Activated T-helper 2 cell treated with anti-CD3 and anti-CD28 coated beads, Interferon-gamma antibody, Interleukin-2, Interleukin-4, amounts not matched to agents 10 μg/mL and 5 μg/mL and 100 μg/mL, durations not matched to agents 14 hours and 24 hours and 36 hours (primary cell): ENCODE results near the gene NLGN4X. TPM values are rescaled to one million over a fixed set of nuclear protein-coding genes. Genes with fewer than 3 reads are reported as not detected.

Experiments
- DNase-seq: peaks from one replicate; pipeline ENCODE4 v3.0.0; 2021; ENCODE audit warnings: low spot score
- H3K27ac Mint-ChIP-seq: one replicate; pipeline ENCODE4 v1.8.0; 2021; ENCODE audit warnings: mixed read lengths
- H3K27me3 Mint-ChIP-seq: one replicate; pipeline ENCODE4 v1.8.0; 2021; ENCODE audit warnings: low read depth, mixed read lengths
- H3K36me3 Mint-ChIP-seq: one replicate; pipeline ENCODE4 v1.8.0; 2021; ENCODE audit warnings: low read depth, mixed read lengths
- H3K4me1 Mint-ChIP-seq: one replicate; pipeline ENCODE4 v1.8.0; 2021; ENCODE audit warnings: low read depth, mixed read lengths
- H3K4me3 Mint-ChIP-seq: one replicate; pipeline ENCODE4 v1.8.0; 2021; ENCODE audit warnings: low read depth, mild to moderate bottlenecking, moderate library complexity, mixed read lengths
- H3K9me3 Mint-ChIP-seq: one replicate; pipeline ENCODE4 v1.8.0; 2021; ENCODE audit warnings: mixed read lengths
- intact Hi-C: fragments of 100-400 bp; cut with micrococcal nuclease; formaldehyde crosslinking; loops from one replicate; pipeline ENCODE4 v1.15.1; 2023
- total RNA-seq: library from RNA; stranded (reverse); gene quantifications from 2 replicates; pipeline ENCODE4 v1.2.3, GENCODE V29; 2022

Gene NLGN4X
- 0.09 and 0.18 TPM in 2 replicates for total RNA-seq

- Mint-ChIP-seq H3K27me3 (peaks cover 18% of the 10 kb centered on the region), H3K36me3 (no peaks in the 10 kb centered on the region), H3K4me3 (no peak within 1 kb of the TSS), H3K4me1 (no peaks in the 10 kb centered on the region), H3K9me3 (no peaks in the 10 kb centered on the region), H3K27ac (no peak within 1 kb of the TSS)
- no peak for DNase-seq
- intact Hi-C loops, result no loop called here
These were observed at the start of gene NLGN4X for GRCh38 chrX:6228720-6229119. TSS of gene NLGN4X (minus strand) at chrX:6228867. CDS start at chrX:6151466, 77,401 bp downstream.

- no peak for DNase-seq
- Mint-ChIP-seq H3K4me1 (no peaks in the 10 kb centered on the region), H3K27ac (no peak overlapping the region), H3K9me3 (no peaks in the 10 kb centered on the region), H3K4me3 (no peak overlapping the region), H3K36me3 (no peaks in the 10 kb centered on the region), H3K27me3 (no peaks in the 10 kb centered on the region)
- intact Hi-C loops, result no loop called here
These were observed 37.4 kb upstream of the NLGN4X start for GRCh38 chrX:6266041-6266440.

- H3K27ac Mint-ChIP-seq, result no peak overlapping the region
- H3K36me3 Mint-ChIP-seq, result no peaks in the 10 kb centered on the region
- no peaks in the 10 kb centered on the region for H3K4me1 Mint-ChIP-seq
- no peaks in the 10 kb centered on the region for H3K27me3 Mint-ChIP-seq
- DNase-seq, result no peak
- no peak overlapping the region for H3K4me3 Mint-ChIP-seq
- no peaks in the 10 kb centered on the region for H3K9me3 Mint-ChIP-seq
- intact Hi-C loops, result no loop called here
These were observed 34.3 kb upstream of the NLGN4X start for GRCh38 chrX:6262959-6263358.

- Mint-ChIP-seq H3K4me1 (no peaks in the 10 kb centered on the region), H3K4me3 (no peak overlapping the region), H3K27me3 (no peaks in the 10 kb centered on the region), H3K9me3 (no peaks in the 10 kb centered on the region), H3K27ac (no peak overlapping the region), H3K36me3 (no peaks in the 10 kb centered on the region)
- intact Hi-C loops, result no loop called here
- DNase-seq, result no peak
These were observed 28.4 kb upstream of the NLGN4X start for GRCh38 chrX:6257025-6257424.

- Mint-ChIP-seq H3K9me3 (peaks cover 4% of the 10 kb centered on the region), H3K4me1 (no peaks in the 10 kb centered on the region), H3K27me3 (no peaks in the 10 kb centered on the region), H3K4me3 (no peak overlapping the region), H3K27ac (no peak overlapping the region), H3K36me3 (no peaks in the 10 kb centered on the region)
- intact Hi-C loops, result no loop called here
- DNase-seq, result no peak
These were observed 16.0 kb upstream of the NLGN4X start for GRCh38 chrX:6244666-6245065.

- no peaks in the 10 kb centered on the region for H3K9me3 Mint-ChIP-seq
- no peaks in the 10 kb centered on the region for H3K36me3 Mint-ChIP-seq
- no peaks in the 10 kb centered on the region for H3K4me1 Mint-ChIP-seq
- intact Hi-C loops, result no loop called here
- no peak overlapping the region for H3K27ac Mint-ChIP-seq
- no peak overlapping the region for H3K4me3 Mint-ChIP-seq
- DNase-seq, result no peak
- no peaks in the 10 kb centered on the region for H3K27me3 Mint-ChIP-seq
These were observed 9.9 kb upstream of the NLGN4X start for GRCh38 chrX:6238576-6238975.

GRCh38 chrX:6227935-6228334 lies 732 bp downstream of the NLGN4X start:
- DNase-seq, result no peak
- H3K36me3 Mint-ChIP-seq, result no peaks in the 10 kb centered on the region
- H3K4me3 Mint-ChIP-seq, result no peak overlapping the region
- H3K27ac Mint-ChIP-seq, result no peak overlapping the region
- intact Hi-C loops, result no loop called here
- no peaks in the 10 kb centered on the region for H3K4me1 Mint-ChIP-seq
- no peaks in the 10 kb centered on the region for H3K9me3 Mint-ChIP-seq
- peaks cover 18% of the 10 kb centered on the region for H3K27me3 Mint-ChIP-seq

GRCh38 chrX:6227453-6227835 lies 1.2 kb downstream of the NLGN4X start:
- DNase-seq, result no peak
- no peak overlapping the region for H3K4me3 Mint-ChIP-seq
- H3K36me3 Mint-ChIP-seq, result no peaks in the 10 kb centered on the region
- H3K4me1 Mint-ChIP-seq, result no peaks in the 10 kb centered on the region
- H3K27ac Mint-ChIP-seq, result no peak overlapping the region
- intact Hi-C loops, result no loop called here
- peaks cover 18% of the 10 kb centered on the region for H3K27me3 Mint-ChIP-seq
- H3K9me3 Mint-ChIP-seq, result no peaks in the 10 kb centered on the region

- H3K4me1 Mint-ChIP-seq, result no peaks in the 10 kb centered on the region
- peaks cover 18% of the 10 kb centered on the region for H3K27me3 Mint-ChIP-seq
- H3K27ac Mint-ChIP-seq, result no peak overlapping the region
- H3K36me3 Mint-ChIP-seq, result no peaks in the 10 kb centered on the region
- intact Hi-C loops, result no loop called here
- no peaks in the 10 kb centered on the region for H3K9me3 Mint-ChIP-seq
- no peak overlapping the region for H3K4me3 Mint-ChIP-seq
- DNase-seq, result no peak
These were observed 1.8 kb downstream of the NLGN4X start for GRCh38 chrX:6226596-6227452.

GRCh38 chrX:6225911-6226595 lies 2.6 kb downstream of the NLGN4X start:
- peaks cover 18% of the 10 kb centered on the region for H3K27me3 Mint-ChIP-seq
- no peaks in the 10 kb centered on the region for H3K36me3 Mint-ChIP-seq
- no peaks in the 10 kb centered on the region for H3K4me1 Mint-ChIP-seq
- no peak for DNase-seq
- H3K4me3 Mint-ChIP-seq, result no peak overlapping the region
- no peak overlapping the region for H3K27ac Mint-ChIP-seq
- intact Hi-C loops, result no loop called here
- H3K9me3 Mint-ChIP-seq, result no peaks in the 10 kb centered on the region

- H3K27me3 Mint-ChIP-seq, result peaks cover 18% of the 10 kb centered on the region
- no peaks in the 10 kb centered on the region for H3K9me3 Mint-ChIP-seq
- intact Hi-C loops, result no loop called here
- H3K4me3 Mint-ChIP-seq, result no peak overlapping the region
- H3K27ac Mint-ChIP-seq, result no peak overlapping the region
- H3K36me3 Mint-ChIP-seq, result no peaks in the 10 kb centered on the region
- H3K4me1 Mint-ChIP-seq, result no peaks in the 10 kb centered on the region
- DNase-seq, result no peak
These were observed 3.3 kb downstream of the NLGN4X start for GRCh38 chrX:6225288-6225910.

- Mint-ChIP-seq H3K27ac (no peak overlapping the region), H3K4me1 (no peaks in the 10 kb centered on the region), H3K9me3 (no peaks in the 10 kb centered on the region), H3K4me3 (no peak overlapping the region), H3K27me3 (peaks cover 12% of the 10 kb centered on the region), H3K36me3 (no peaks in the 10 kb centered on the region)
- intact Hi-C loops, result no loop called here
- no peak for DNase-seq
These were observed 5.2 kb downstream of the NLGN4X start for GRCh38 chrX:6223516-6223915.

GRCh38 chrX:6210230-6210629 lies 18.4 kb downstream of the NLGN4X start:
- H3K27ac Mint-ChIP-seq, result no peak overlapping the region
- no peak overlapping the region for H3K4me3 Mint-ChIP-seq
- H3K36me3 Mint-ChIP-seq, result no peaks in the 10 kb centered on the region
- intact Hi-C loops, result no loop called here
- H3K4me1 Mint-ChIP-seq, result no peaks in the 10 kb centered on the region
- H3K9me3 Mint-ChIP-seq, result no peaks in the 10 kb centered on the region
- DNase-seq, result no peak
- H3K27me3 Mint-ChIP-seq, result no peaks in the 10 kb centered on the region
